ENCODE data around the gene KIF9.
A peak's percentile ranks its signal among the peaks of the same experiment; 100 is the strongest.

Gene KIF9

GRCh38 chr3:47282424-47283192 lies at the start of gene KIF9, which contains the start of gene KLHL18:
TSS of gene KIF9 (minus strand) at chr3:47282799. CDS start at chr3:47277374, 5,425 bp downstream.
TSS of gene KLHL18 (plus strand) at chr3:47282944. CDS start at chr3:47282966, 22 bp downstream.
- ATAC-seq: peak; percentile 90
- TF ChIP-seq ZC3H10 (CRISPR knock-in tag; IDR thresholded peaks at IDR 0.05) (no peak), TSHZ2 (CRISPR knock-in tag; IDR thresholded peaks at IDR 0.05) (no peak), ZFP30 (CRISPR knock-in tag; IDR thresholded peaks at IDR 0.05) (no peak), PATZ1 (CRISPR knock-in tag; IDR thresholded peaks at IDR 0.05; ENCODE audit: borderline replicate concordance) (no peak), PPARA (CRISPR knock-in tag; IDR thresholded peaks at IDR 0.05; ENCODE audit: borderline replicate concordance) (no peak), CSDC2 (CRISPR knock-in tag; IDR thresholded peaks at IDR 0.05) (no peak), ZNF8 (CRISPR knock-in tag; IDR thresholded peaks at IDR 0.05) (no peak), ZNF70 (CRISPR knock-in tag; IDR thresholded peaks at IDR 0.05) (no peak), POU6F1 (CRISPR knock-in tag; IDR thresholded peaks at IDR 0.05; ENCODE audit: borderline replicate concordance, low read depth) (no peak), ESRRG (CRISPR knock-in tag; IDR thresholded peaks at IDR 0.05) (no peak), SNAI2 (CRISPR knock-in tag; IDR thresholded peaks at IDR 0.05) (no peak), ARNTL (CRISPR knock-in tag; IDR thresholded peaks at IDR 0.05; ENCODE audit: borderline replicate concordance, low read depth) (no peak), CSRNP3 (CRISPR knock-in tag; IDR thresholded peaks at IDR 0.05) (no peak), ZNF565 (CRISPR knock-in tag; conservative IDR thresholded peaks at IDR 0.05; ENCODE audit: low read depth) (no peak), OSR1 (CRISPR knock-in tag; IDR thresholded peaks at IDR 0.05) (no peak), TOX (CRISPR knock-in tag; IDR thresholded peaks at IDR 0.05; ENCODE audit: borderline replicate concordance) (no peak), TCF4 (CRISPR knock-in tag; IDR thresholded peaks at IDR 0.05; ENCODE audit: borderline replicate concordance) (no peak), CREB5 (CRISPR knock-in tag; IDR thresholded peaks at IDR 0.05; ENCODE audit: low read depth) (no peak), GLIS3 (CRISPR knock-in tag; IDR thresholded peaks at IDR 0.05) (no peak), ZFP3 (CRISPR knock-in tag; IDR thresholded peaks at IDR 0.05) (no peak)

GRCh38 chr3:47324278-47324865 lies 41.8 kb upstream of the KIF9 start:
- ATAC-seq: peak; percentile 99
- no peak for TF ChIP-seq SNAI2 (CRISPR knock-in tag; IDR thresholded peaks at IDR 0.05)
- no peak for TF ChIP-seq CSDC2 (CRISPR knock-in tag; IDR thresholded peaks at IDR 0.05)
- TF ChIP-seq ZNF565 (CRISPR knock-in tag; conservative IDR thresholded peaks at IDR 0.05; ENCODE audit: low read depth): no peak
- no peak for TF ChIP-seq ARNTL (CRISPR knock-in tag; IDR thresholded peaks at IDR 0.05; ENCODE audit: borderline replicate concordance, low read depth)
- TF ChIP-seq ZFP30 (CRISPR knock-in tag; IDR thresholded peaks at IDR 0.05): no peak
- TF ChIP-seq CSRNP3 (CRISPR knock-in tag; IDR thresholded peaks at IDR 0.05): no peak
- TF ChIP-seq BACH2 (CRISPR knock-in tag; IDR thresholded peaks at IDR 0.05; ENCODE audit: borderline replicate concordance): no peak
- TF ChIP-seq TCF4 (CRISPR knock-in tag; IDR thresholded peaks at IDR 0.05; ENCODE audit: borderline replicate concordance): no peak
- no peak for TF ChIP-seq ZFP3 (CRISPR knock-in tag; IDR thresholded peaks at IDR 0.05)
- TF ChIP-seq TOX (CRISPR knock-in tag; IDR thresholded peaks at IDR 0.05; ENCODE audit: borderline replicate concordance): no peak
